Karpas-422 (cell line): ENCODE measurements around the gene TMEM94. TPM values are rescaled to one million over a fixed set of nuclear protein-coding genes. Genes with fewer than 3 reads are reported as not detected.

Experiments used
- DNase-seq: peaks from one replicate; pipeline ENCODE4 v3.0.0-alpha.2; 2015
- H2AFZ ChIP-seq: fragments of 200-600 bp; sonication (generic); 2 replicates; pipeline ENCODE4 v1.6.1; 2014; ENCODE audit warnings: antibody characterized with exemption, low read length, mixed read lengths
- H3K27ac ChIP-seq: fragments of 200-600 bp; sonication (generic); 2 replicates; pipeline ENCODE4 v1.5.1; 2014; ENCODE audit warnings: mild to moderate bottlenecking, low read length, moderate library complexity
- H3K27me3 ChIP-seq: fragments of 200-600 bp; sonication (generic); 2 replicates; pipeline ENCODE4 v1.6.1; 2014; ENCODE audit warnings: low read length, mixed read lengths
- H3K36me3 ChIP-seq: fragments of 200-600 bp; sonication (generic); 2 replicates; pipeline ENCODE4 v1.6.1; 2014; ENCODE audit warnings: low read length, mixed read lengths; ENCODE audit not compliant: insufficient read depth
- H3K4me1 ChIP-seq: fragments of 200-600 bp; sonication (generic); 2 replicates; pipeline ENCODE4 v1.6.1; 2014; ENCODE audit warnings: mild to moderate bottlenecking, low read length, mixed read lengths
- H3K4me2 ChIP-seq: fragments of 200-600 bp; sonication (generic); 2 replicates; pipeline ENCODE4 v1.6.1; 2014; ENCODE audit warnings: low read length, low read depth, mild to moderate bottlenecking; ENCODE audit not compliant: poor library complexity, severe bottlenecking
- H3K4me3 ChIP-seq: fragments of 200-600 bp; sonication (generic); 2 replicates; pipeline ENCODE4 v1.5.1; 2014; ENCODE audit warnings: mild to moderate bottlenecking, antibody characterized with exemption, low read length, mixed read lengths
- H3K79me2 ChIP-seq: fragments of 200-600 bp; sonication (generic); 2 replicates; pipeline ENCODE4 v1.6.1; 2014; ENCODE audit warnings: mild to moderate bottlenecking, low read length, mixed read lengths
- H3K9ac ChIP-seq: fragments of 200-600 bp; sonication (generic); 2 replicates; pipeline ENCODE4 v1.6.0; 2014; ENCODE audit warnings: low read length
- H3K9me2 ChIP-seq: fragments of 200-600 bp; sonication (generic), shearing (Covaris generic); replicated peaks from 2 replicates; pipeline ENCODE4 v1.6.0; 2014; ENCODE audit warnings: mild to moderate bottlenecking, low read length, moderate library complexity; ENCODE audit not compliant: insufficient read depth
- H3K9me3 ChIP-seq: fragments of 300-700, 200-600 bp; sonication (generic); 2 replicates; pipeline ENCODE4 v1.6.1; 2014; ENCODE audit warnings: low read length, mixed read lengths
- H4K20me1 ChIP-seq: fragments of 200-600 bp; sonication (generic); 2 replicates; pipeline ENCODE4 v1.6.1; 2014; ENCODE audit warnings: mild to moderate bottlenecking, antibody characterized with exemption, low read length, low read depth; ENCODE audit not compliant: insufficient read depth
- total RNA-seq: library from RNA; depleted of rRNA; stranded (reverse); fragments of >200 nt; shearing (Covaris generic); gene quantifications from 2 replicates; pipeline ENCODE4 v1.2.3, GENCODE V29; 2014; ENCODE audit warnings: low replicate concordance

TMEM94 gene
- total RNA-seq, 1 experiment from 2014 or later: 20.5 TPM

DNA sequence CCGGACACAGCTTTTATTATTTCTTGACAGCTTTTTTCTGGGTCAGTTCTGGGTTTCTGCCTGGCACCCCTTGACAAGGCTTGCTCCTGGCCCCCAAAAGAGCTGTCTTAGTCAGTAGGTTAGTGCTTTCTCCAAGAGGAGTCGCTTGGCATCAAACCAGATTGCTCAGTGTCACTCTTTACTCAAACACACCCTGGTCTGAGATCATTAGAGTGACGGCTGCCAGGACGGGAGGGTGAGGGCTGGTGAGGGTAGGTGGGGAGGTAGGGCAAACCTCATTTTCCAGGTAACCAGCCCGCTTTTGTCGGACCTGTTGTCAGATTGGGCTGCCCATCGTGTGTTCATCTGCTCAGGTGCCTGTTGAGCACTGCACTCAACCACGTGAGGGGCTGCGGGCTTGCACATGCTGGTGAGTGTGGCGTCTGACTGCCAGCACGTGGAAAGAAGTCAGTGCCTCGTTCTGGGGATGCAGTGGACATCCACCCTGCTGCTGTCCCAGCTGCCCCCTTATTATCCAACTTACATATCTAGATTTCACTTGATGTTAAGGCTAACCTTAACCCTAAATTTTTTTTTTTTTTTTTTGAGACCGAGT lies 12.4 kb downstream of the TMEM94 start:
- Histone ChIP-seq H3K27ac (no peak overlapping the region), H3K36me3 (no peaks in the 10 kb centered on the region), H3K27me3 (no peaks in the 10 kb centered on the region), H3K9me3 (no peaks in the 10 kb centered on the region), H2AFZ (no peak overlapping the region), H3K4me2 (no peak overlapping the region), H3K9me2 (no peaks in the 10 kb centered on the region), H3K4me1 (peaks cover 11% of the 10 kb centered on the region), H4K20me1 (no peaks in the 10 kb centered on the region), H3K79me2 (no peaks in the 10 kb centered on the region), H3K9ac (no peak overlapping the region), H3K4me3 (no peak overlapping the region)
- DNase-seq: no peak

DNA sequence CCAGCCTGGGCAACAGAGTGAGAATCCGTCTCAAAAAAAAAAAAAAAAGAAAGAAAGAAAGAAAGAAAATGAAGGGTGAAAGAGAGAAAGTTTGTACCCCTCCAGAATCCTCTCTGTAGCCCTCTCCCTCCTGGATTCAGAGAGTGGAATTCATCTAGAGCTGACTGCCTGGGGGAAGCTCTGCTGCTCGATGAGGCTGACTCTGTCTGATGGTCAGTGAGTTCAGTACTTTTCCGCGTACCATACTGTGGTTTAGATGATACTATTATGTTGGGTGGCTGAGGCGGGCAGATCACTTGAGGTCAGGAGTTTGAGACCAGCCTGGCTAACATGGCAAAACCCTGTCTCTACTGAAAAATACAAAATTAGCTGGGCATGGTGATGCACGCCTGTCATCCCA lies 14.8 kb downstream of the TMEM94 start:
- no peaks in the 10 kb centered on the region for H3K9me3 ChIP-seq
- no peak overlapping the region for H3K9ac ChIP-seq
- H3K27me3 ChIP-seq: no peaks in the 10 kb centered on the region
- no peak overlapping the region for H3K4me3 ChIP-seq
- no peak overlapping the region for H2AFZ ChIP-seq
- H3K36me3 ChIP-seq: no peaks in the 10 kb centered on the region
- DNase-seq: no peak
- no peaks in the 10 kb centered on the region for H4K20me1 ChIP-seq
- no peaks in the 10 kb centered on the region for H3K79me2 ChIP-seq
- no peak overlapping the region for H3K27ac ChIP-seq
- no peaks in the 10 kb centered on the region for H3K9me2 ChIP-seq
- H3K4me1 ChIP-seq: peaks cover 11% of the 10 kb centered on the region
- no peak overlapping the region for H3K4me2 ChIP-seq

DNA sequence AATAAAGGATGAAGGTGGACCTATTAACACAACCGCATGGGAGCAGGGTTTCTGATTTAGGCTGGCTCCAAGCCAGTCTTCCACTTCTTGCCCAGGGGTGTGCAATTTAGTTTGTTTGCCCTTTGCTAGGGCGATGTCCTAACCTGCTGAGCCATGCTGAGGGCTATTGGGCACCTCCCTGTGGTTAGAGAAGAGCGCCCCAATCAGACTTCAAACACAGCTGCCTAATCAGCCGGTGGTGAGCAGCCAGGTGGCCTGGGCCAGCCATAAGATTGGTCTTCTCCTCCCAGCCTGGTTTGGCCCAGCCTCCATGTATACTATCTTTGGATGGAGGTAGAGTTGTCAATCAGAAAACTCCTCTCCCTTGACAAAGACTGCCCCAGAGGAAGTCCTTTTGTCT lies 15.7 kb downstream of the TMEM94 start:
- H4K20me1 ChIP-seq: no peaks in the 10 kb centered on the region
- no peak overlapping the region for H3K27ac ChIP-seq
- no peaks in the 10 kb centered on the region for H3K27me3 ChIP-seq
- no peaks in the 10 kb centered on the region for H3K9me2 ChIP-seq
- no peak overlapping the region for H2AFZ ChIP-seq
- no peak overlapping the region for H3K9ac ChIP-seq
- H3K36me3 ChIP-seq: no peaks in the 10 kb centered on the region
- H3K4me3 ChIP-seq: no peak overlapping the region
- no peaks in the 10 kb centered on the region for H3K9me3 ChIP-seq
- H3K79me2 ChIP-seq: no peaks in the 10 kb centered on the region
- peak; percentile 65 for DNase-seq
- H3K4me1 ChIP-seq: peaks cover 11% of the 10 kb centered on the region
- no peak overlapping the region for H3K4me2 ChIP-seq

DNA sequence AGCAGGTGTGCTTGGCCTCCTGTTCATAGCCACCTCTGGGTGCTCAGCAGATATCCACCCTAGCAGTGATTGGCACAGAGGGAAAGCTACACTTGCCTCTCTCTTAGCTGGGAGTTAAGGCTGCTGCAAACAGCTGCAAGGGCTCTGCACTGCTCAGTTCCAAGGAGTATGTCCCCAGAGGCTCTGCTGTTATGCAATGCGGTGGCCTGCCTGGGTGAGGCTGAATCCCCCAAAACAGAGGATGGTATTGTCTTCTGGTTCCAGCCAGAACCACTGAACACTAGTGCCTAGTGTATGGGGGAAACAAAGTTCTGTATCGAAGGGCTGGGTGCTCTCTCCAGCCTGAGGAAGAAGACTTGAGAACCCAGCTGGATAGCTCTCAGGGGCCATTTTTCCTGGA lies 16.8 kb downstream of the TMEM94 start:
- no peaks in the 10 kb centered on the region for H3K9me2 ChIP-seq

DNA sequence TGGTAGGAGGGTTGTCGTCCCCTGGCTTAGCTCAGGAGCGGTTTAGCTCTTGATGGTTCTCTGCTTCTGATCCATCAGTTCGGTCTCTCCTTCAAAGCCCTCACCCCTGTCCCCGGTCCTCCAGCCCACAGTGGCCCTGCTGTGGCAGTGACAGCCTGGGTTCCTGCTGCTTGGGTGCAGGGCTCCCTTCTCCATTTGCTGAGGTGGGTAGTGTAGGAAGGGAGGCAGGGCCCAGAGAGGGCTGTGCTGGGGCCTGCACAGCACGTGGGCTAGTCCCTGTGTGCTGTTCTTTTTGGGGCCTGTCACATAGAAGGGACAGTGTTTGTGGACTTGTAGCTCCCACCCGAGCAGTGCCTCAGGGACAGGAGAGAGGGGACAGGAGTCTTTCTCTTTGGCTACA lies 18.3 kb downstream of the TMEM94 start:
- H4K20me1 ChIP-seq: no peaks in the 10 kb centered on the region
- no peak overlapping the region for H3K4me3 ChIP-seq
- no peaks in the 10 kb centered on the region for H3K79me2 ChIP-seq
- H3K9me3 ChIP-seq: no peaks in the 10 kb centered on the region
- H3K36me3 ChIP-seq: no peaks in the 10 kb centered on the region
- H3K4me2 ChIP-seq: no peak overlapping the region
- H3K27me3 ChIP-seq: no peaks in the 10 kb centered on the region
- no peak for DNase-seq
- peaks cover 11% of the 10 kb centered on the region for H3K4me1 ChIP-seq
- H3K9ac ChIP-seq: no peak overlapping the region
- H3K9me2 ChIP-seq: no peaks in the 10 kb centered on the region
- H2AFZ ChIP-seq: no peak overlapping the region
- no peak overlapping the region for H3K27ac ChIP-seq

More for the DNA sequence above, 16.8 kb downstream of the TMEM94 start:
- no peak for DNase-seq
- Histone ChIP-seq H3K27ac (no peak overlapping the region), H3K4me2 (no peak overlapping the region), H3K9ac (no peak overlapping the region), H3K4me3 (no peak overlapping the region), H3K9me3 (no peaks in the 10 kb centered on the region), H3K27me3 (no peaks in the 10 kb centered on the region), H3K4me1 (peaks cover 11% of the 10 kb centered on the region), H4K20me1 (no peaks in the 10 kb centered on the region), H2AFZ (no peak overlapping the region), H3K36me3 (no peaks in the 10 kb centered on the region), H3K79me2 (no peaks in the 10 kb centered on the region)

DNA sequence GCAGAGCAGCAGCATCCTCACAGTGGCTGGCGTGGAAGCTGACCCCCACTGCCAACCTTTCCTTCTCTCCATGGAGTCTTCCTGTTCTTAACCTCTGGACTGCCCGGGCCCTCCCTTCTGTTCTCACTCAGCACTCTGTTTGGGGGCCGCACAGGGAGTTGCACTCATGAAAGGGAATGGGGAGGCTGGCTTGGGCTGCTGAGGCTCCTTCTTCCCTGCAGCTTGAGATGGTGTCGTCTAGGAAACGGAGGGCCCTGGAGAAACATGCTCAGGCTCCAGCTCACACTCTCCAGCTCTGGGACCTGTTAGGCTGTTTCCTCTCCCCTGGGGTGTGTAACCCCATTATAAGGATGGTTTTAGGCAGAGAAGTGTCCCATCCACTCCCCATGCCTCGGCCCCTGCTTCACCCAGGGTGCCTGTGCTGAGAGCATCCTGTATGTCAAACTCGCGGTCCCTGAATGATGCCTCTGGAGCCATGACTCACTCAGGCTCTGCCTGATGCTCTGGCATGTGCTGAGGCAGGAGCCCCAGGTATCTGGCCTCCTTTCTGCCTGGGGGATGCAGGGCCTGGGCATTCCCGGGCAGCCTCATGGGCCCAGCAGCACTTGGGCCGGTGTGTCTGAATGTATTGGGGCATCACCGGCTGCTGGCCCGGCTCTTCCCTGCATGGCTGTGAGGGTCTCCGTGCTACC lies 18.9 kb downstream of the TMEM94 start:
- H3K9me2 ChIP-seq: no peaks in the 10 kb centered on the region
- peaks cover 11% of the 10 kb centered on the region for H3K4me1 ChIP-seq
- H3K4me2 ChIP-seq: no peak overlapping the region
- no peak overlapping the region for H3K9ac ChIP-seq
- H3K9me3 ChIP-seq: no peaks in the 10 kb centered on the region
- no peak overlapping the region for H3K4me3 ChIP-seq
- no peak overlapping the region for H3K27ac ChIP-seq
- H4K20me1 ChIP-seq: no peaks in the 10 kb centered on the region
- no peak overlapping the region for H2AFZ ChIP-seq
- H3K79me2 ChIP-seq: no peaks in the 10 kb centered on the region
- no peaks in the 10 kb centered on the region for H3K27me3 ChIP-seq
- DNase-seq: no peak
- H3K36me3 ChIP-seq: no peaks in the 10 kb centered on the region

DNA sequence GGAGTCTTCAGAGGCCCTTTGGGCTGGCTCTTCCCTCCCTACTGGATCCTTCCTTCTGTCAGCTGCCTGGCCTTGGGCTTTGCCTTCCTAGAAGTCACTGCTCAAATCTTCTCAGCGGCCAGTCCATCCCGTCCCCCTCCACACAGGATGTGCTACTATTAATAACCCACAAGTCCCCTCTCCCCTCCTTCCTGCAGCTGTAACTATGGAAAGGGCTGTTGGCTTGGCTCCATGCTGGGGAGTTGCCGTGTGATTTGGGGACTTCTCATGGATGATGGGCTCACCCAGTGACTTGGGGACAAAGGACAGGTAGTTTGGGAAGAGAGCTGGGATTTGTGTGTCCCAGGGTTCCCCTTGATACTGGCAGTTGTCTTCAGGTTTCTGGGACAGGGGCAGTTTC lies 19.4 kb downstream of the TMEM94 start:
- H3K27me3 ChIP-seq: no peaks in the 10 kb centered on the region
- no peak overlapping the region for H3K27ac ChIP-seq
- DNase-seq: no peak
- no peak overlapping the region for H3K4me2 ChIP-seq
- H3K4me3 ChIP-seq: no peak overlapping the region
- no peak overlapping the region for H2AFZ ChIP-seq
- H3K79me2 ChIP-seq: no peaks in the 10 kb centered on the region
- no peaks in the 10 kb centered on the region for H3K9me3 ChIP-seq
- H3K9ac ChIP-seq: no peak overlapping the region
- no peaks in the 10 kb centered on the region for H3K36me3 ChIP-seq
- H4K20me1 ChIP-seq: no peaks in the 10 kb centered on the region
- H3K9me2 ChIP-seq: no peaks in the 10 kb centered on the region
- peaks cover 11% of the 10 kb centered on the region for H3K4me1 ChIP-seq

DNA sequence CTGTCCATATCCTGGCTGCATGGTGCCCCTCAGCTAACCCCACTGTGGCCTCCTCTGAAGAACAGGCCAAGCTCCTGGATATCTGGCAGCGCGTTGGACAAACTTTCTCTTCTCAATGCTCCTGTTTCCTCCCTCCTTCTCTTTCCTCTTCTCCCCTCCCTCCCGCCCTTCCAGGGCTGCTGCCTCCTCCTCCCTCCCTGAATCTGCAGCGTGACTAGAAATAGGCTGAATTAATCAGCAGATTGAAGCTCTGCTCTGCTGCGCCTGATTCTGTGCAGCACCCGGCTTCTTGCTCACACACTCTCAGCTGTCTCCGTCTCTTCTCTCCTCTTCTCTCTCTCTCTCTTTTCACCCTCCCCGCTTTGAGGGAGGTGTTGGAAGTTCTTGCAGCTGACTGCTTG lies 19.8 kb downstream of the TMEM94 start:
- Histone ChIP-seq H3K9ac (no peak overlapping the region), H3K9me2 (no peaks in the 10 kb centered on the region), H3K79me2 (no peaks in the 10 kb centered on the region), H3K4me2 (no peak overlapping the region), H2AFZ (no peak overlapping the region), H4K20me1 (no peaks in the 10 kb centered on the region), H3K4me3 (no peak overlapping the region), H3K36me3 (no peaks in the 10 kb centered on the region), H3K27me3 (no peaks in the 10 kb centered on the region), H3K27ac (no peak overlapping the region), H3K4me1 (peaks cover 11% of the 10 kb centered on the region), H3K9me3 (no peaks in the 10 kb centered on the region)
- no peak for DNase-seq
